CD4-positive, alpha-beta T cell treated with Interleukin-17A for 1 hour (primary cell): Measurements from ENCODE around the gene NFKBIZ.

Experiments
- DNase-seq: peaks from one replicate; pipeline ENCODE4 v3.0.0-alpha.2; 2020

The NFKBIZ gene

DNA sequence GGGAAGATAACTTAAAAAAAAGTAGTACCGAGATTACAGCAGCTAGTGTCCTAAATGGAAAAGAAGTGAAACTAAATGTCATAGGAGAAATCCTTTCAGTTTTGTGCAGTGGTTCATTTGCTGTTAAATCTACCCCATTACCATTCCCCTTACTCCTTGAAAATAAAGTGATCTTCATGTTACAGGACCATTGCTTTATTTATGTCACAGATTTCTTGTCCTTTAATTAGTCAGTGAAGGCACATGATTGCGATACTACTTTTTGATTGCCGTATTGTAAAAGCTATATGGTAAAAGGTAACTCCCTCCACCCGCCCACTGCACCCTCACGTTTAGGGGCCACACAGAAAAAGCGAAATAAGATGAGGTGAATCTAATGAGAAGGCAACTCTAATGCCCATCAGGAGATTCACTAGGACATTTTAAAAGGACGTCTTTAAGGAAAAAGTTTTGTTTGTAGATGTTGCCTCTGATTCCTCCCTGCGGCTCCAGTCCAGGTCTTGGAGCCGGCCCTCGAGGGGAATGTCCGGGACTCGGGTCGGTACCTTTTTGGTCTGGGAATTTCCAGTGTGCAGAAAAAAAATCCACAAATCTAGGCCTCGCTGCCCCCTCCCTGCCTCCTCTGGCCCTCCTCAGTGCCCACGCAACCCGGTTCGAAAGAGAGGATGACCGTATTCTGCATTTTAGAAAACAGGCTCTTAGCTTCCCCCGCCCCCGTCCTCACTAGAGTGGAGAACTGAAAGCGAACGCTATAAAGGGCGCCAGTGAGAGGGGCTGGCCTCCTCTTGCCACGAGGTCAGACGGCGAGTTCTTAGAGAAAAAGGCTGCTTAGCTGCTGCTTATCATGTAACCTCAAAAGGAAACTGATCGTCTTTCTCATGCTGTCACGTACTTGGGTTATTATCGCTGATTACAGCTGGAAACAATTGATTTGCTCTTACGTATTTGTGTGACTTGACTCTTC is 21.8 kb upstream of the NFKBIZ start:
- peak; percentile 91 for DNase-seq

DNA sequence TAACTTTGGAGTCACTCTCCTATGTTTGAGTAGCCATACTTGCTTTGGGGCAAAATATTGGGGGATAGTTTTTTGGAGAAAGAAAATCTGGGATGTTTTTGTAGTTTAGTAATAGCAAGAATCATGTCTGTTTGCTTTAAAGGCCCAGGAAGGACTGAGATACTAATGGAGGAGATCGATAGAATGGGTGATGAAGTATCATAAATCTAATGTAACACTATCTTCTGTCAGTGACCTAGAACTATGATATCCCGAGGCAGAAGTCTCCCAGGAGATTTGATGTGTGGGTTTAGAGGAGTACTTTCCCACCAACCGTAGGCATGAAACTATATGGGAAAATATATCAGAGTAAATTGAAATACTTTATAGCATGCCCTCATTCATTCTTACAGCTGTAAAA is 21.0 kb upstream of the NFKBIZ start:
- DNase-seq = peak; percentile 25

DNA sequence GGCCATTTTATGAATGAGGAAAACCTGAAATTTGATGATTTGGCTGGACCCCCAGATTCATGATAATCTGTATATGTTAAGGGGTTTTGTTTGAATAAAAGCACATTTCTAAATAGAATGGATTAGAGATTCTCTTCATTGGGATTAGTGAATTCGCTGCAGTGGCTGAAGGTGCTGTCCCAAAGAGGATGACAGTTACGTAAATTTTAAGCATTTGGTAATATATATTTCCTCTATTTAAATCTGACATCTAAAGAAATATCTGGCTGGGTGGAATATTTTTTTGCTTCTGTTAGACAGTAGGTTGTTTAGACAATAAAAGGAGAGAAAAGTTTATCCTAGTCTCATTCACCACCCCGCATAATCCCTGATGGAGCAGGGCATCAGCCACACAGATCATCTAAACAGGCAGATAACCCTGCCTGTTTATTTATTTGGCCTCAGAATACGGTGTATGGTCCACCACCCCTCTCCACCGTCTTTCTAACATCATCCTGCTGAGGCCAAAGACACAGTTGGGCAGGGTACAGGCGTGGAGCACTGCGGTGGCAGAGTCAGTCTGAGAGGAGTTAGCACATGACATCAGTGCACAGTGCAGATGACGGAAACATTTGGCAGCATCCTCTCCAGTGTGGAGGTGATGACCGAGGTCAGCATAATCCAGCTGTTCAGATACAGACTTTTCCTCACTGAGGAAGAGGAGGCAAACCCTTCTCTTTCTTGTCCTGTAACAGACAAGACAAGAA is 20.4 kb upstream of the NFKBIZ start:
- peak; percentile 74 for DNase-seq

DNA sequence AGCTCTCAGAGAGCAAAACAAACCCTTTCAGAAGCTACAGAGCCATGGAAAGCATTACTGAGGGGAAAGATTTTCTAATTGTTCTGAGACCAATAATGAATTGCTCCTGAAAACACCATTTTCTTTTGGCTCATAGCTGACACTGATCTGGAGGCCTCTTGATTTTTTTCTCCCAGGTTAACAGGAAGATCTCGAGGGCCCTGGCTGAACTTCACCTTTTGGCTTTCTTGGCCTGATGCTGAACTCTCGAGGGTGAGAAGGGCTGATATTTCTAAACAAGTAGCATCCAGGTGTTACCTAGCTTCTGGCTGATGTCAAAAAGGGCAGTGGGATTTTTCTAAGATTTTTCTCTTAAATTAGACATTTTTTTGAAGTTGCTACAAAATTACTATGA is 19.9 kb upstream of the NFKBIZ start:
- DNase-seq = no peak

DNA sequence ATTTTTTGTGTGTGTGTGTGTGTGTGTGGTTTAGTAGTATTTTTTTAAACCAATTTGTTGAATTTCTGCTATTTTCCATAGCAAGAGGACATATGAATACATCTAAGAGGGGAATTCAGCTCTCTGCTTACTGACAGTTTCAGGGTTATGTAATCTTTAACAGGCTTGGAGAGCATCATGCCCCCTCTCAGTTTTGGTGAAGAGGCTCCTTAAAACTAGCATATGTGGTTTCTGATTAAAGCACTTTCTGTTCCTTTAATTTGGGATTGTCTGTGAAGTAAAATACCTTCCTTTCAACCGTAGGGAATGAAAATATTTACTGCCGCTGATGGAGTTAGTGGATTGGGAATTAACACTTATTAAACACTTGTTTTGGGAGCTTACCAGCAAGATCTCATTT is 19.4 kb upstream of the NFKBIZ start:
- peak; percentile 35 for DNase-seq

DNA sequence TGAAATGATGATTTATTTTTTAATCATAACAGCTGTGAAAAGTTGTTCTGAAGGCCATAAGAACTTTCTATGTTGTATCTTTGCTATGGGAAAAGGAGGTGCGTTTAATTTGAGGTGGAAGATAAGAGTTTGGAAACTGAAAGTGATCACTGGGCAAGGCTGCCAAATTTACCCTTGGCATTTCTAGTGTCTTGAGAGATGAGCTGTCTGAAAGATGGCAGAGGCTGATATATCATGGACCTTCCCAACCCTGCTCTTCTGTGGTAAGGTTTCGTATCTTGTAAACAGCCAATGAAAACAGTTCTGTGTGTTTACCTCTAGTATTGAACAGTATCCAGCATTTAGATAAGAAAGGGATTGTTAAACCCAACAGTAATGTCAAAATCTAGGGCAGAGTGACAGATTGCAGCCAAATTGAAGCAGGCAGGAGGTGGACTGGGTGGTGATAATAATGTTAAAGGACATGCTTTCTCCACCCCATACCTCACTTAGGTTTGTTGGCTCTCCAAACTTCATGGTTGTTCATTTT is 15.8 kb upstream of the NFKBIZ start:
- no peak for DNase-seq

DNA sequence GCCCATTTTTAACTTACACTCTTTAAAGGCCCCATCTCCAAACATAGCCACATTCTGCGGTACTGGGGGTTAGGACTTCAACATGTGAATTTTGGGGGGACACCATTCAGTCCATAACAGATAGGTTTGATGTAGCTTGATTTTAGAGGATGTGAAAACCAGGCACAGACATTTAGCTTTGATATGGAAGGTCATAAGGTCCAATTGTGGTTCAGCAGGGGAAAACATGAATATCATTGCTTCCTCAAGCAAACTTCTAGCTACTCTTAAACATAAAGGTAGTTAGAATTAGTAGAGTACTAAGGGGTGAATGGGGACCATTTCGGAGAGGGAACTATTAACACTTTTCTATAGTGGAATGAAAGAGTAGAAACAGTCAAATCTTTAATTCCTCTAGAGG is 13.6 kb upstream of the NFKBIZ start:
- no peak for DNase-seq

DNA sequence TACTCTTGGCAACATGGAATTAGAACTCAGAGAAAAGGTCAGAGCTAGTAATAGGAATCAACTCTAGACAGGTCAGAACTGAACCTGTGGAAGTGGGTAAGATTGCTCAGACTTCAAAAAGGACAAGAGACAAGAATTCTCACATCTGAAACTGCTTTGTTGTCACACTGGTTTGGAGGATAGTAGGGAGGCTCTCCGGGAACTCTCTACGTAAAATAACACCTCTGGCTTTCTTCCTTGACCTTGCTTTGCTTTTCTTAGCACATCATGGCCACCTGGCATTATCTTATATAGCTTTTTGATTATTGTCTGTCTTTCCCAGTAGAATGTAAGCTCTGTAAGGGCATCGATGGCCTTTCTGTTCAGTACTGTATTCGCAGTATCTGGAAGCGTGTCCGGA is 13.2 kb upstream of the NFKBIZ start:
- no peak for DNase-seq

DNA sequence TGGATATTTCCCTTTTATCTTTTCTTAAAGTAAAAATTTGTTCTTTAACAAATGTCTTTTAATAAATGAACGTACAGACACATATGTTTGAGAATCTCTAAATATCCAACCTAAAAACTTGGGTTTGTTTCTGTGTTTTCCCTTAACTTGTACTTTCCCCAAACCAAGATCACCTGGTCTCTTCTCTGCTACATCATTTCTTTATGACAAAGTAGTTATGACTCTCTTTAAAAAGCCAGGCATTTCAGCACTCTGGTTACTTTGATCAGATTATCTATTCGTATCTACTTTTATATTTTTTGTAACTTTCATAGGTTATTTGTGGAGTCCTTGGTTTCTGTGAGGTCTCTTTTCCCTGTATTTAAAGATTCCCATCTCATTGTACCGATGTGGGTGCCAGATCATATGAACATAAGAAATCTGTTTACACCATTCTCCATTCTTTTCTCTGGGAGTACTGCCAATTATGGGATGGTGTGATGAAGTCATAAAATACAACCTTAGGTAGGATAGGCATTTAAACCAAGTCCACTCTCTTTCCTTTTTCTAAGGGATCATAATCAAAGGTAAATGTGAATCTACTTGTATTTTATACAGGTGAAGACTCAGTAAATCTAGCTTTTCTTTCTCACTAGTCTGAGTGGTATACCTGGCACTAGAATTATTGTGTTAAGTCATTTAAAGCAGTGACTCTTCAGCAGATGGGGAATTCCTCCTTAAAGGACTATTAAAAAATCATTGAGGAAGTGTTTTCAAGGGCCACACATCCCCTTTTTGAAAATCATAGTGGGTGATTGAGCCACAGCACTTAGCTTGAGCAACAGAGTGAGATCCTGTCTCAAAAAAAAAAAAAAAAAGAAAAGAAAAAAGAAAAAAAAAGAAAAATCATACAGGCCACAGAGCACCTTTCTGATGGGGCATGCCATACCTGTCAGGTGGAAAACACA is 12.4 kb upstream of the NFKBIZ start:
- DNase-seq = no peak

DNA sequence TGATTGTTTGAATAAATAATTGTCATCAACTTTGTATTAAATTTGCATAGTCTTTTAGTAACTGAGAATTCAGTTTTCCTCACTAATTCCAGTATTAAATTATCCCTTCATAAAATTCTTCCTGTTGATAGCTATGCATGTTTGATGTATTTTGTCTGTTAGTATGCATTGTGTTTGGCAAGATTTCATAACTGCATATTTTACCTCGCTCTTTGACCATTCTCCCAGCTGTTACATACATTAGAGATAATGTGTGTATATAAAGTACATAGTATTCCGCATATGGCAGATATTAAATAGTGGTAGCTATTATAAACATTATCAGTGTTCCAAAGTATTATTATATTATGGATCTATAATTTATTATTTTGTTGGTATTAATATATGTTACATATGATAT is 10.6 kb upstream of the NFKBIZ start:
- DNase-seq = no peak

DNA sequence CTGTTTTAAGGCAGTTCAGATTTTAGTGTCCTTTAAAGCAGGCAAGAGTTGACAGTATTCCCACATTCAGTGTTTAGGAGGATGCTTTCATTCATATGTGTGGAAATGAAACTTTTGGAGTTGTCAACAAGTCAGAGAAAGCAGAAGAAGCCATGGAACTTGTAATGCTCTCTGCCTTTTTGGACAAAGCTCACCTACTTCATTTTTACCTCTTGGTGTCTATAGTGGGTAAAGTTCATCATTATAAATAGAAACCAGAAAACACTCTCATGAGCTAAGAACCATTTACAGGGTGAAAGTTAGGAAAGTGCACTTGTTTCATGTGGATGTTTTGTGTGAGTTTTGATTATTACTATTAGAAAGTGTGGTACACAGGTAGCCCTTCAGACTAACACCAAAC is 9.2 kb upstream of the NFKBIZ start:
- no peak for DNase-seq

DNA sequence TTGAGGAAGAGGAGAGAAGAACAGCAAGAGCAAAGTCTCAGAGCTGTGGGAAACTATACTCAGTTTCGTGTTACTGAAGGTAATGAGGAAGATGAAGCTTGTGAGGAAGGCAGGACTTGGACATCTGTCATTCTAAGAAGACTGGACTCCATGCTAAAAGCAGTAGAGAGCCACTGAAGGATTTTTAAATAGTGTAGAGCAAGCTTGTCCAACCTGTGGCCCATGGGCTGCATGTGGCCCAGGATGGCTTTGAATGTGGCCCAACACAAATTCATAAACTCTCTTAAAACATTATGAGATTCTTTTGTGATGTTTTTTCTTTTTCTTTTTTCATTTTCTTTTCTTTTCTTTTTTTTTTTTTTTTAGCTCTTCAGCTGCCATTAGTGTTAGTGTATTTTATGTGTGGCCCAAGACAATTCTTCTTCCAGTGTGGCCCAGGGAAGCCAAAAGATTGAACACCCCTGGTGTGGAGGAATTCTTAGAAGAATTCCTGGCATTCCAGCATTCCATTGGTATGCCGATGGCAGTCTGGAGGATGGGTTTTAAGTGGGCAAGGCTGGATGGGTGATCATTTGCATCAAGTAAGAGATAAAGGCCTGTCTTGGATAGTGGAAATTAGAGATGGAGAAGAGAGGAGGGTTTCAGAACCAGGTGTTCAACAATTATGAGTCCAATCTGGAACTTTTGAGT is 6.9 kb upstream of the NFKBIZ start:
- DNase-seq = no peak

DNA sequence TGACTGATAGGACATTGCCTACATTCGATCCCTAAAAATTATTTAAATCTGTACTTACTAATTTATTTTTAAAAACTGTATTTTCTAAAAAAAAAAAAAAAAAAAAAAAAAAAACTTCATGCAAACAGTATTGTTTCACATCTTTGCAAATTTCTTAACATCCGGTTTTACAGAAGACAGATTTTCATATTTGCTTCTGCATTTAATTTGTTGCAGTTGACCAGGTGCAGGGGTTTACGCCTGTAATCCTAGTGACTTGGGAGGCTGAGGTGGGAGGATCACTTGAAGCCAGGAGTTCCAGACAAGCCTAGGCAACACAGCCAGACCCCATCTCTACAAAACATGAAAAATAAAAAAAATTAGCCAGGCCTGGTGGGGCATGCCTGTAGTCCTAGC is 6.4 kb upstream of the NFKBIZ start:
- no peak for DNase-seq

DNA sequence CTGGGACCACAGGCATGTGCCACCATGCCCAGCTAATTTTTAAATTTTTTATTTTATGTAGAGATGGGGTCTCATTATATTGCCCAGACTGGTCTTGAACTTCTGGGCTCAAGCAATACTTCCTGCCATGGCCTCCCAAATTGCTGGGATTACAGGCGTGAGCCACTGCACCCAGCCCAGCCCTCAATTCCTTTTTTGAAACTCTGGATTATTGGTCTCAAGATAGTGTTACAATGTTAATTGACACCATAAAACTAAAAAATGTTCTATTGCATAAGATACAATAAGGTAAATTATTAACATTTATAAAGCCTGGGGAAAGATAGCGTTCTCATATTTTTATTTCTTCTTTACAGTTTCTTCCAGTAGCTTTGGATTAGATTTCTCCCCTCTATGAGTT is 3.9 kb upstream of the NFKBIZ start:
- DNase-seq = no peak

DNA sequence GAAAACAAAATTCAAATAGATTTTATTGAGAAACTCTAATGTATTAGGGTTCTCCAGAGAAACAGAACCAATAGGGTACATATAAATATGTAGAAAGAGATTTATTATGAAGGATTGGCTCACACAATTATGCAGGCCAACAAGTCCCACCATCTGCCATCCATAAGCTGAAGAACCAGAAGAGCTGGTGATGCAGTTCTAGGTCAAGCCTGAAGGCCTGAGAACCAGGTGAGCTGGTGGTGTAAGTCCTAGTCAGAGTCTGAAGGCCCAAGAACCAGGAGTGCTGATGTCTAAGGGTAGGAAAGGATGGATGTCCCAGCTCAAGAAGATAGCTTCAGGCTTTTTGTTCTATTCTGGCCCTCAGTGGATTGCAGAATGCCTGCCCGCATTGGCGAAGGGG is 2.6 kb upstream of the NFKBIZ start:
- no peak for DNase-seq

DNA sequence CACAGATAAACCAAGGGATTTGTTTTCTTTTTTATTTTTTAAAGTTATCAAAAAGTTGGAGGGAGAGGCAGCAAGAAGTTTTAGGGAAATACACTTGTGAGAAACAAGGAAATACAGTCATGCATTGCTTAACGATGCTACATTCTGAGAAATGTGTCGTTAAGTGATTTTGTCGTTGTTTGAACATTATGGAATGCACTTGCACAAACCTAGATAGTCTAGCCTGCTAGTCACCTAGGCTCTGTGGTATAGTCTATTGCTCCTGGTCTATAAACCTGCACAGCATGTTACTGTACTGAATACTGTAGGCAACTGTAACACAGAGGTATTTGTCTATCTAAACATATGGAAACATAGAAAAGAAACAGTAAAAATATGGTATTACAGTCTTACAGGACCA is 2.0 kb upstream of the NFKBIZ start:
- no peak for DNase-seq

DNA sequence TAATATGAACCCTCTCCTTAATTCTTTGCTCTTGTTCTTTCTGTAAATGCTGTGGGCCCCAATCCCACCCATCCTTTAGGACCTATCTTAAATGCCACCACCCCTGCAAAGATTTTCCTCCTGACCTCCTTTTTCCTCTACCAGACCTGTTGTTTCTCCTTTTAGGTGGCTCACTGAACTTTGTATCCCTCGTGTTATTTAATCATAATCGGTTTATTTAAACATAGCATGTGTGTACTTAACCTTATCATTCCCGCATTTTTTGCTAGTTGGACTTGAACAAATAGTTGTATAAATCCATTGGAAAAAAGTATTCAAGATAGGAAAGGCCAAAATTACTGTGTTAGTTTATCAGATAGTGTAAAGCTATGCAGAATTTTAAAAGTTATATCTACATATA is 988 bp upstream of the NFKBIZ start:
- no peak for DNase-seq

DNA sequence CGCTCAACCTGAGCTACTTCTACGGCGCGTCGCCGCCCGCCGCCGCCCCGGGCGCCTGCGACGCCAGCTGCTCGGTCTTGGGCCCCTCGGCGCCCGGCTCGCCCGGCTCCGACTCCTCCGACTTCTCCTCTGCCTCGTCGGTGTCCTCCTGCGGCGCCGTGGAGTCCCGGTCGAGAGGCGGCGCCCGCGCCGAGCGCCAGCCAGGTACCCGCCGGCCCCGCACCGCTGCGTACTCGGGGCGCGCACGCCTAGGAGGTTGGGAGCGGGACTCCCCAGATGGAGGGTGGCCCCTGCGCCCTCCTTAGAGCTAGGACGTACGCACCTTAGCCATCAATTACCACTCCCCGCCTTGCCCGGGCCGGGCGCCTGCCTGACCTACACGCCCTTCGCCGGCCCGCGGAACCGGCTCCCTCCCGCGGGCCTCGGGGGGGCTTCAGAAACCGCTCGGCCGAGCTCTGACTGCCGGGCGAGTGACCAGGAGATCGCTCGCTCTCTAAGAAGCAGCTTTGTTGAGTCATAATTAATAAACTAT is 466 bp downstream of the NFKBIZ start:
- no peak for DNase-seq

DNA sequence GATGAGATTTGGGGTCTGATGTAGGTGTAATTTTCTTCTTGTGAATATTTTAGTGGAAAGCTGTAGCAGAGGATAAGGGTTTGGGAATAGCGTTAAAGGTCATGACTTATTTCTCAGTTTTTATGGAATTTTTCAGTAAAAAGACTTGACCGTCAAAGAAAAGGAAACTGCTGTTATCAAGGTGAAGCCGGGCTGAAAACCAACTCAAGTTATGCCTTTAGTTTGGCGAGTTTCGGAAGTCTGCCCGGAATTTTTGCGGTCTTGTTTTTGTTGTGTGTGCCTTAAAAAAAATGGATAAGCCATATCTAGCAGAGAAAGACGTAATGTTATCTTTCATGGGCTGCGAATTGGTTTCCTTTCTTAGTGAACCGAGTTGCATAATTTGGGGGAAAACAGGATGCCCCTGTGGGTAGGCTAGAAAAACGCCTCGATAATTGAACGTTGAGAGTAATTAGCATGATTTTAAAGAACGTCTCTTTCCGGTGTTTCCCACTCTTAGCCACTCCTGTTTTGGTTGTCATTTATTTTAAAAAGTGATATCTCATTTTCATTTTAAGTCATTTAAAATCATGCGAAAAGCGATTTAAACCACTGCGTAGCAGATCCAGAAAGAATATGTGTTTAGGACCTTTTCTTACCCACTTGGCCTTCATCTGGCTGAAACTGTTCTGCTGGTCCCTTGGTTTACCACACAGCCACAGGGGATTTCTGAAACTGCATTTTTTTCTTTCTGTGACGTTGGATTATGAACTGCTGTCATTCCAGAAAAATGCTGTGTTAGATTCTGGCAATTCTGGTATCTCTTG is 1.1 kb downstream of the NFKBIZ start:
- DNase-seq = peak; percentile 87

DNA sequence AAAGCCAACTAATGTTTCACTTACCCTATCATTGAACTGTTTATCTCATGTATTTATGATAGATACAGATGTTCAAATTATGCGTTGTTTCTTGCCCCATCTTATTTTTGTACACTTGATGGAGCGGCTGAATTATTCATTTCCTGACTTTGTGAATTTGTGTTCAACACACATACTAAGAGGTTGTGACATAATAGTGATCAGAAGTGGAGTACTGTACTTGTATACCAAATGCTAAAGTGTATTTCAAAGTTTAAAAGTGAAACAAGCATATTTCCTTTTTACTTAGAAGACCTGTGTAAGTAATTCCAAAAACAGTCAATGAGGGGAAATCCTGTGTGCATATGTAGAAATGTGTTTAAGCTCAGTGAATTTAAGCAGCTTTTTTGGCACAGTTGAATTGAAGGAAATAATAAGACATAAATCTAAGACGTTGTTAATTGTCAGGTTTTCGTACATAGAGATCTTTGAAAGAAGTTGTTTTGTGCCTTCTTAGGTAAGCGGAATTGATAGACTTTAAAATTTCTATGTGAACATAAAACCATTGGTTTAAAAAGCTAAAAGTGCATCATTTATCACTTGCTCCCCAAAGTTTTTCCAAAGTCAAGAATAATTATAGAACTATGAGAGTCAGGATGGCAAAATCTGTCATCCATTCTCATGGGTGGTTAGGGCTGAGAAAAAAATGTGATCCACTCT is 1.9 kb downstream of the NFKBIZ start:
- DNase-seq = no peak
